Left cardiac atrium (tissue), 4 donors: ENCODE measurements around the gene POLR2F. TPM values are rescaled to one million over a fixed set of nuclear protein-coding genes. Genes with fewer than 3 reads are reported as not detected.
"Not testable (repeated sequence)": the region's sequence is repeated elsewhere in the genome, so short reads cannot be mapped to it uniquely, and the experiment has no call there.

Experiments used
- ATAC-seq, 2 donors: fragments of 200-7000 bp; cut with Tn5 transposase; one replicate each; pipeline ENCODE4 v1.9.1; 2020; ENCODE audit warnings: mild to moderate bottlenecking in 2 of 2, moderate library complexity in 2 of 2
- DNase-seq: peaks from one replicate; pipeline ENCODE4 v3.0.0-alpha.2; 2020
- intact Hi-C, 2 donors: fragments of 100-400 bp; cut with DNase I; formaldehyde crosslinking; loops; one replicate each; pipeline versions ENCODE4 v1.14.1 to v1.15.1; 2022 to 2023
- total RNA-seq, 2 donors: library from RNA; stranded (reverse); fragmentation: NEBNext Ultra II Directional; extraction: Animal tissue kit (Norgen Biotek cat#: 25700); gene quantifications; one replicate each; pipeline ENCODE4 v1.2.1, GENCODE V29; 2021
- donor health status: DM: no; HTN: yes; CAD: no.
- donor health status: DM: no; HTN: yes; CAD: no; lungs with severe emphysema.
- donor health status: DM: yes; HTN: yes; CAD: no.
- donor health status: Dilated cardiomyopathy.

POLR2F gene
- total RNA-seq, 2 donors from 2014 or later, result 62.6 to 68.1 TPM

DNA sequence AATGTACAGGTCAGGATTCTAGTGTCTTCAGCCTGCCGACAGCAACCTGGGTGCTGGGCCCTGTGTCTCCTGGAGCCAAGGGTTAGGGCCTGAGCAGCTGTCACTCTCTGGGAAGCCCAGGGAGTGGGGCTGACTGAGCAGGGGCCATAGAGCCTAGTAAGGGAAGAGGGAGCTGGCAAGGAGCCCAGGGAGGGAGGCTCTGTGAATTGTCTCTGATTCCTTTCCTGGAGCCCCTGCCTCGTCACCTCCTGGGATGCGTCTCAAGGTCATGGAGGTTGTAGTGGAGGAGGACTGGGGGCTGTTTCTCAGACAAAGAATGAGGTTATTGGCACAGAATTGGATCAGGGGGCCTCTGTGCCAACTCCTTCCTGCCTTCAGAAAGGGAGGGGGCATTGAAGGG is 19.0 kb downstream of the POLR2F start:
- ATAC-seq (no peak), DNase-seq (no peak)
- intact Hi-C loops, result no loop called here

DNA sequence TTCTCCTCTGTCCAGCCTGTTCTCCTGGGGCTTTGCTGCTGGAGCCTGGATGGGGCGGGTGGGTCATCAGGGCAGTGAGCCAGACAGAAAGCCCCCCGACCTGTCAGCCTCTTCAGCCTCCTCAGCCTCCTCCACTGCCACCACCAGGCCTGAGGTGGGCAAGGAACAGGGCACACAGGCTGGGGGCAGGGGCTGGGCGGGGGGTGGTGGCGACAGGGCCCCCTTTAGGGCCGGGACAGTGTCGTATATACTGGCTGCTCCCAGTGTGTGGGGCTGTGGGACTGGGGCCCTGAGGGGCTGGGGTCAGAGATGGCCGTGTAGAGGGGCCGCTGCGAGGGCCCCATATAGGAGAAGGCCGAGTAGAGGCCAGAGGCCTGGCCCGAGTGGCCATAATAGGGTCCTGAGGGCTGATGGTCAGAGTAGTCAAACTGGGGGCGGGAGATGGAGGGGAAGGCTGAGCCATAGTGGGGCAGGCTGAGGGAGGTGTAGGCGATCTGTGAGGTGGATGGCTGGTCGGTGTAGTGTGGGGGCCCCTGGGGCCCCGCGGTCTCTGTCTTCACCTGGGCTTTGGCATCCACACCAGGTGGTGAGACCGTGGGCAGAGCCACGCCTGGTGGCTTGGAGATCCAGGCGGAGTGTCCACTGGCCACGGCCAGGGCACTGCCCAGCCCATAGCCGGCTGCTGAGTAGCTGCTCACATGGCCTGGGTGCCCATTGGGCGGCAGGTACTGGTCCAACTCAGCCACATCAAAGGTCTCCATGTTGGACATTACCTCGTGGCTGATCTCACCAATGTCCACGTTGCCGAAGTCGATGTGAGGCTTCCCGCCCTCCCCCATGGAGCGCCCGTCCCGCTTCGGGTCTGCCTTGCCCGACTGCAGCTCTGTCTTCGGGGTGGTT is 20.0 kb downstream of the POLR2F start:
- DNase-seq, result no peak
- ATAC-seq, result no peak
- intact Hi-C loops, result no loop called here

DNA sequence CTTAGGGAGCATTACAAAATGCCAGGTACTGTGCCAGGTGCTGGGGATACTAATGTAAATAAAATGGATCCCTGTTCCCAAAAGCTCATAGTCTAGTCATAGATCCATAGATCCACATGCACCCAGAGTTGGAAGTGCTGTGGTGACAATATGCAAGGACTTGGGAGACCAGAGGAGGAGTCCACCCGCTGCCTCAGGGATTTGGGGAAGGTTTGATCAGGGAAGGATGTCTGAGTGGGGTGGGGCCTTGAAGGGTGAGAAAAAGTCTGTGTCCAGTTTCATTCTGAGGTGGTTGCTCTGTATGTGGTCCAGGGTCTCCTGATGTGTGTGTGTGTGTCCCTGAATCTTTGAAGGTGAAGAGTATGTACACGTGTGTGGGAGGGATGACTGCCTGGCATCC is 21.7 kb downstream of the POLR2F start:
- DNase-seq (no peak), ATAC-seq (no peak)
- intact Hi-C loops, result no loop called here

DNA sequence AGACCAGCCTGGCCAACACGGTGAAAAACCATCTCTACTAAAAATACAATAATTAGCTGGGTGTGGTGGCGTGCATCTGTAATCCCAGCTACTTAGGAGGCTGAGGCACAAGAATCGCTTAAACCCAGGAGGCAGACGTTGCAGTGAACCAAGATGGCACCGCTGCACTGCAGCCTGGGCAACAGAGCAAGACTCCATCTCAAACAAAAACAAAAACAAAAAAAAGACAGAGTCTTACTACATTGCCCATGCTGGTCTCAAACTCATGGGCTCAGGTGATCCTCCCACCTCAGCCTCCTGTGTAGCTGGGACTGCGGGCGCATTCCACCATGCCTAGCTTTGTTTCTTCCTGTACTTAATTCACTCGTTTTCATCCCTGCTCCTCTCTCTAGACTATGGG is 22.5 kb downstream of the POLR2F start:
- intact Hi-C loops, DNase-seq, ATAC-seq: not testable (repeated sequence)

DNA sequence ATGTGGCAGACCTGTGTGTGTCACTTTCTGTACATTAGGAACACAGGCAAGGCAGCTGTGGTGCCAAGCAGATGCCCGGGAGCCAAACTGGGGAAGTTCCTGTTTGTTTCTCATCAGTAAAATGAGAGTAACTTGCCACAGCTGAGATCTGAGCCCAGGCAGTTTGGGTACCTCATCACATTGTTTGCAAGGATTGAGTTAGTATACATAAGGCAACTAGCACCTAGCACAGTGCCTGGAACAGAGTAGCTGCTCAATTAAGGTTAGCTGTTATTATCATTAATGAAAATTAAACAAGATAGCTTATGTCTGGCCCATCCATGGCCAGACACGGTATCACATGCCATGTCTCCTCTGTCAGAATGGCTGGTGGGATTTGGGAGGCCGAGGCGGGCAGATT is 23.0 kb downstream of the POLR2F start:
- intact Hi-C loops, result no loop called here
- DNase-seq, result no peak
- ATAC-seq, result no peak

DNA sequence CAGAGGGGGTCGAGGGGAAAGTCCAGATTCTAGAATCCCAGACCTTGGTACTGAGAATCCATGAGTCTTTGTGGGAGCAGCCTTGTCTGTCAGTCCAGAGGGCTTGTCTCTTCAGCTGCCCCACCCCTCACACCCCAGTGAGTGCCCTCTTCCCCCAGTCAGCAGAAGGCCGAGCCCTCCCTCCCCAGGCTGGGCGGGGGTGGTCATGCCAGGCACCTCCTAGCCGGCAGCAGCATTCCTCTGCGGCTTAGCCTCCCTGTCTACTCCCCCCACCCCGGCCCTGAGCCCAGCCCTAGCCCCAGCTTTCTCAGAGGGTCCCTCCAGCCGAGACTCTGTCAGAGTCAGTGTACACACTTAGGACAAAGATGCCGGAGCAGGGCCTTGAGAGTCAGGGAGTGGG is 26.3 kb downstream of the POLR2F start:
- DNase-seq (no peak), ATAC-seq (peak in 1 of 2 donors; percentile 18)
- intact Hi-C loops, result no loop called here

DNA sequence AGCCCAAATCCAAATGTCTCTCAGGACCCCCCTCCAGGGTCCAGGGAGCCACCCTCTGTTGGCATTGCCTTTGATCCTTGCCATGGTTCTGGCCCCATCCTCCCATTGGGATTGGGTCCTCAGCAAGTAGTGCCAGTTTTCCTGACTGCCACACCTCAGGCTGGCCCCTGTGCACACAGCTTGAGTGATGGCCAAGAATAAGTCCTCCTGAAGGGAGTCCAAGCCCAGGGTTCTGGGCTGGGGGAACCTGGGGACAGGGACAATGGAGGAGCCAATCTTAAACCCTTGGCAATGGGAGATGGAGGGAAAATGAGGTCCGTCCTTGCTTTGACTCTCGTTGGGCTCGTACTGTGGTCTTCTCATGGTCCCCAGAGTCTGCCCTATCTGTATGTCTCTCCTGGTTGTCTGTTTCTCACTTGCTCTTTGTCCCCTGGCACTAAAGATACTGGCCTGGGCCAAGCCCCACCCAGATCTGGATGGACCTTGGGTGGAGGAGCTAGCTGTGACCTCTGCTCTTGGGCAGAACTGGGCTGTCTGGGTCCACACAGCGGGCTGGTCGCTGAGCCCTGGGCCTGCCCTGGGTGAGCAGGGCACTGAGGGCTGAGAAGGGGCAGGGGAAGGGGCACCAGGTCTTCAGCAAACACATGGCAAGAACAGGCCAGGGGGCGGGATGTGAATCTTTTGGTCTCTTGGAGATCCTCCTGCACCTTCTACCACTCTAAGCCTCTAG is 27.9 kb downstream of the POLR2F start:
- intact Hi-C loops, result no loop called here
- DNase-seq (no peak), ATAC-seq (peak; percentile 8 to 33)

DNA sequence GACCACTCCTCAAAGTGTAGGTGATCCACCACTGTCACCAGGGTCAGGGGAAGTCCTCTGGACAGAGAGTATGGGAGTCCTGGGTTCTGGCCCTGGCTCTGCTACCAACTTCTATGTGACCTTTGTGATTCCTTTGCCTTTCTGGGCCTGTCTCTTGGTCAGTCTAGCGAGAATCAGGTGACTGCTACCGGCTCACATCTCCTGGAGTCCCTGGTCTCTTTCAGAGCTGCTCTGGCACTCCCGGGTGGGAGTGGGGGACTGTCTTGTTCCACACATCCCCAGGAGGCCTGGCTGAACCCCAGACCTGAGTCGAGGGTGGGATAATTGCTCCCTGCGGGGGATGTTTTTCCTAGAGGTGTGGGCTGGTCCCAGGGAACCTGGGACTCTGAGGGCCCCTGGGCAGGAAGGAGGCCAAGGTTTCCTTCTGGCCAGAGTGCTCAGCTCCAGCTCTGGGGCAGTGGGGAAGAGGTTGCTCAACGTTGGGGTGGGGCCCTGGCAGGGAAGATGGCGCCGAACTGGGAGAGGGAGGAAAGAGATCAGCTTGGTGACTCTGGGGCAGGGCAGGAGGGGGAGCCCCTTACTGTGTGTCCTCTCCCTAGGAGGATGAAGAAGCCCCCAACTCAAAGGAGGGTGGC is 28.8 kb downstream of the POLR2F start:
- DNase-seq (peak; percentile 36), ATAC-seq (peak in 1 of 2 donors; percentile 53)
- intact Hi-C loops, result no loop called here

DNA sequence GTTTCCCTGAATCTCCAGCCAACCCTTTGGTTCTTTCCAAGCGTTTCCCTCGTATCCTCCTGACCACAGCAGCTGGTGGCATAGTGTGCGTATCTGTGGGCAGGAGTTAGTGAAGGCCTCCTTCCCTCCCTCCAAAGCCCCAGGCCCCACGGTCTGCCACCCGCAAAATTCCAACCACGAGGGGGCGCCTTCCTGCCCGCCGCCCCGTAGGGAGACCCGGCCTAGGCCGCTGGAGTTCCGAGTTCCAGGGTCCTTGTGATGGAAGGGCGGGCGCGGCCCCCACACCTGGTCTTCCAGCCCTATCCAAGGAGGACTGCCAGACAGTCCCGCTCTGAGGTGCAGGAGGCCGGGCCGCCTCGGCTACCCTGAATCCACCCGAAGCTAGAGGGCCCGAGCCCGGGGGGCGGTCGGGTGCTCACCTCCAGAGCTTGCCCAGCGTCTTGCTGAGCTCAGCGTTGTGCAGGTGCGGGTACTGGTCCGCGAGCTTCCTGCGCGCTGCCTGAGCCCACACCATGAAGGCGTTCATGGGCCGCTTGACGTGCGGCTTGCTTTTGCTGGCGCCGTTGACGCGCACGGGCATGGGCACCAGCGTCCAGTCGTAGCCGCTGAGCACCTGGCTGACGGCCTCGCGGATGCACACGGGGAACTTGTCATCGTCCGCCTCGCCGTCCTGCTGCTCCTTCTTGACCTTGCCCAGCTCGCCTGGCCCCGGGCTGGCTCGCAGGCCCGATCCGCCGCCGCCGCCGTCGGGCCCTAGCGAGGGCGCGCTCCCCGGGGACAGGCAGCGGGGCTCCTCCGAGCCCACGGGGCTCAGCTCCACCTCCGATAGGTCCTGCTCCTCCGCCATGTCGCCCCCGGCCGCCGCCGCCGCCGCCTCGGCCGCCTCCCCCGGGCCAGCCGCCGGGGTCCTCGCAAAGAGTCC is 29.7 kb downstream of the POLR2F start:
- intact Hi-C loops, result no loop called here
- no peak for ATAC-seq
- DNase-seq, result no peak

DNA sequence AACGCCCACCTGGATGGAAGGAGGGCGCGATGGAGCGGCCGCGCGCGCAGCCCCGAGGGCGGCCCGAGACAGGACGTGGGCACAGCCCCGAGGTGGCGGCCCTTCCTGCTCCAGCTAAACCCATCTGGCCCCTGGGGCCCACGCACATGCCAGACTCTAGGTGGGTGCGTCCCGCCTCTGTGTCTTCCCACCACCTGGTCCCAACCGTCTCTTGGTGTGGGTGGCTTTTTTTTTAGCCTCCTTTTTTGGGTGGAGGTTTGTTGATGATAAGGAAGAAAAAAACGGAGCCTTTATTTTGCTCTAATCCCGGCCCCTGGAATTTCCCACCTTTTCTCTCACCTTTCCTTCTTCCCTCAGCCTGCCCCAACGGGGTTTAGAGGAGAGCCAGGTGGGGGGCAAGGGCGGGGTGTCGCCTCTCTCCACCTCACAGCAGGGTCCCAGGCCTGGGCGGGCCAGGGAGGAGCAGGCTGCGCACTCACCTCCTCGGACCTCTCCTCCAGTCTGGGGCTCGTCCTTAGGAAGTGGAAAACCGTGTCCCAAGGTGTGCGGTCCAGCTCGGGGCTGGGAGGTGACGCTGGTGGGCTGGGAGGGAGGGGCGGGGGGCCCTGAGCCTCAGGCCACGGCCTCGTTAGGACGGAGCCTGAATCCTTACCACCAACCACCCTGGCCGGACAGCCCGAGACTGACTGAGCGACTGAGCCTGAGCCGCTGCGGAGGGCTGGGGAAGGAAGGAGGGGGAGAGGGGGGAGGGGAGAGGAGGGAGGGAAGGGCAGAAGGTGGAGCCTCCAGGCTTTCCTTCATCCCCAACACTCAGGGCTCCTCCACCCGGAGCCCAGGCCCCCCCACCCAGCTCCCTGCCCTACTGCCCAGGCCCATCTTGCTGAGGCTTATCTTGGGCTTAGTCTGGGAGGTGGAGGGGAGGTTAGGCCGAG is 30.6 kb downstream of the POLR2F start, which contains the start of gene SOX10:
Gene SOX10 (minus strand): TSS at position 696 of the 932 bp plus-strand sequence. CDS start 771 bp downstream, outside the sequence.
- DNase-seq (no peak), ATAC-seq (peak in 1 of 2 donors; percentile 14)
- intact Hi-C loops, result no loop called here

DNA sequence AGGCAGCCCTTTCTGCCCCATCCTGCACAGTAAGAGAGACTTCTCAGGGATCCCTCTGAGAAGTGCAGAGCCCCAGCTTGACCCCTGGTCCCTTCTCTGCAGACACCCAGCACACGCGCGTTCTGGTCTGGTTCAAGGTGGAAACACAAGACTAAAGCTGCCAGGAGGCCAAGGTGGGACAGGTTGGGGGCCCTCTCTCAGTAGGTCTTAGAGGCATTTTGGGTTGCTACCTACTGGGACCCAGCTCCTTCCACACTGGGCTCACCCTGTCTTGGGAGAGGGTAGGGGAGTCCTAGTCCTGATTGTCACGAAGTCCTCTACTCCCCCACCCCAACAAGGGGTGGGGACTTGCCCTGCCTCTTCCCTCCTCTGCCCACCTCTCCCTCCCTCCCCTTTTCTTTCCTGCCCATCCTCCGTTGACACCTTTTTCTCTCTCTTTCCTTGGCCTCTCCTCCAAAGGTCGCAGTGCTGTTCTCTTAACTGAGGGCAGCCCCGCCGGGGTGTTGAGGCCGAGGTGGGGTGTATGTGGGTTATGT is 31.6 kb downstream of the POLR2F start:
- intact Hi-C loops, result no loop called here
- DNase-seq (no peak), ATAC-seq (no peak)

DNA sequence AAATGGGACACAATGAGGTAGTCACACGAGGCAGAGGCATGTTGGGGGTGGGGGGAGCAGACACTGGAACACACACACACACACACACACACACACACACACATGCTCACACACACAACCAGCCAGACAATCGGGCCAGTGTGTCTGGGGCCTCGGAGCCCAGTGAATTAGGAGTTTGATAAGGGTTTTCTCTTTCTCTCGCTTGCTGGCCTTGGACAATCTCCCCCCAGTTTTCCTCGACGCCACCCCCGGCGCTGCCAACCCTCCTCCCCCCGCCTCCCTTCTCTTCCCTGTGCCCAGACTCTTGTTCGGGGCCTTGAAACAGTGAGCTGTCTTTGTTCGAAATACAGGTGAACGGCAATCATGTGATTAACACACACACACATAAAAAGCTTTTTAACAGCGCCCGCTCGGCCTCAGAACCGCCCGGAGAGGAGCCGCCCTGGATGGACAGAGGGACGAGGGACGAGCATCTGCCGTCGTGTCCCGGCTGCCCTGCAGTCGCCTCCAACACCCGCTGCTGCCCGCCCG is 32.3 kb downstream of the POLR2F start:
- peak in 1 of 2 donors; percentile 6 for ATAC-seq
- intact Hi-C loops, result no loop called here

DNA sequence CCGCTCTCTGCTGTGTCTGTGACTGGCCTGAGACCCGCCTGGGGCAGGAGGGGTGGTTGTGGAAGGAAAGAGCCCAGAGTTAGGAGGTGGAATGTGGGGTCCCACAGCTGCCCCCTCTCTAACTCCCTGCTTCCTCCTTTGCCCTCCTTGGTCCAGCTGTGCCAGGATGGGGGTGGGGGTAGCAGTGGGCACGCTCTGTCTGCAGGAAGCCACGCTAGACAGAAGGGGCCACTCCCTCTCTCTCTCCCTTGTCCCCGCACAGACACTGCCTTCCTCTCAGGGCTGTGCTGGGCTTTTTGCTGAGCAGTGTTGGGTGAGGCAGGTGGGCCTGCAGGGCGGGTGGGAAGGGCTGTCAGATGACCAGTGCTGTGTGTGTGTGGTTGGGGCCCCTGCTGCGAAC is 32.9 kb downstream of the POLR2F start:
- intact Hi-C loops, result no loop called here
- ATAC-seq (no peak), DNase-seq (no peak)

More for the DNA sequence above, 32.3 kb downstream of the POLR2F start:
- no peak for DNase-seq

DNA sequence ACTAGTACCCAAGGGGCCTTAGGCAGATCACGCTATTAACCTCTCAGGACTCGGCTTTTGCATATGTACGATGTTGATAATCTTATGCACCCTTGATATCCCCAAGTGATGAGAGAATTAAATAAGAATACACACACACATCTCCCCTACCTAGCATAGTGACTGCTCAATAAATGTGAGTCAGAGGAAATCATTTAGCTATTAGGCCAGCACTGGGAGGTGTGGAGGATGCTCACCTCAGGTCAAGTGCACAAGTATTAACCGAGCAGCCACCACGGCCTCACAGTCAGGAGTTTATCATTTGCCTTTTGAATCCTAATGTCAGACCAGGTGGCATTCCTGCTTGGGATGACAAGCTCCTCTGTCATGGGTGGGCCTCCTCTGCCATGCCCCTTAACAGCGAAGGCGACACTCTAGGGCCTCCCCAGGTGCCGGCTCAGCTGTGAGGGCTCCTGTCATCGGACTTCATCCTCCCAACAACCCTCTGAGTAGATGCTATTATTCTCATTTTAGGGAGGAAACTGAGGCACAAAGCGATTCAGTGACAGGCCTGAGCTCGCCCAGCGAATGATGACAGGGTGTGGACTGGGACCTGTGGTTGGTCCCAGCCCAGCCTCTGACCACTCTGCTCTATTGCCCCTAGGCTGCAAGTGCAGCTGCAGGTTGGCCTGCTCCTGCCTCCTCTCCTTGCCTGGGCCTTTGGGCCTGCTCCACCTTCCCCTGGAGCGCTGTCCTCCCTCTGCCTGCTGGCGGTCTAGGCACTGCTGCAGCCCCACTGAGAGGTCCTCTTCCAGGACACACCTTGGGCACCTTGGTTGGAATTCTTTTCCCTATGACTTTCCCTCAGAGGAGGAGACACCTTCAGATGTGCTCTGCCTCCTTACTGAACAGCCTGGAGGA is 35.9 kb downstream of the POLR2F start:
- intact Hi-C loops, result no loop called here
- no peak for DNase-seq
- ATAC-seq, result no peak

DNA sequence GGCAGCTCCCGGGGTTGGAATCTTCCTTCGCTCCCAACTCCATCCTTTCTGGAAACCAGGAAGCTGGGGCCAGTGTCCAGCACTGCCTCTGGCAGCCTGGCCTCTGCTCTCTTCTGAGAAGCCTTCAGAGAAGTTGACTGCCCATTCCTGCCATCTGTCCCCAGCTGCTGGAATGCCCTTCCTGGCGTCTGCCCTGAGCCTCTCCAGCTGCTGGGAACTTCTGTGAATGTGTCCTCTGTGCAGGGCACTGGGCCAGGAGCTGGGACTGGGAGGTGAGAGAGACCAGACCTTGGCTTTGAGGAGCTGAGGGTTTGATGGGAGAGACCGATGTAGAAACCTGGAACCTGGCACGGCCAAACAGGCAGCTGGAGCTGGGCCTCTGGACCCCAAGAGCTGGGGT is 36.8 kb downstream of the POLR2F start:
- DNase-seq (no peak), ATAC-seq (peak in 1 of 2 donors; percentile 16)
- intact Hi-C loops, result no loop called here

DNA sequence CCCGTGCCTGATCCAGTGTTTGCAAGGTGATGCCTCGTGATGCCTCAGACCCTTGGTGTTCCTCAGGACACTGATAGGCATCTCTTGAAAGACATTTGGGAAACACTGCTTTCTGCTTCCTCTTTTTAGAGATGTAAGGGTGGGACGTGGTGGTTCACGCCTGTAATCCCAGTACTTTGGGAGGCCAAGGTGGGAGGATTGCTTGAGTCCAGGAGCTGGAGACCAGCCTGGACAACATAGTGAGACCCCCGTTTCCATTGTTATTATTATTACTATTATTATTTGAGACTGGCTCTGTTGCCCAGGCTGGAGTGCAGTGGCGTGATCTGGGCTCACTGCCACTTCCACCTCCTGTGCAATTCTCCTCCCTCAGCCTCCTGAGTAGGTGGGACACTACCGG is 37.4 kb downstream of the POLR2F start:
- intact Hi-C loops, result no loop called here
- DNase-seq, result no peak
- no peak for ATAC-seq
